B cell (primary cell): ENCODE measurements around the gene RPL39L. TPM values are rescaled to one million over a fixed set of nuclear protein-coding genes. Genes with fewer than 3 reads are reported as not detected.

Experiments used
- ATAC-seq: fragments of 200-7000 bp; cut with Tn5 transposase; one replicate; pipeline ENCODE4 v1.10.0; 2021; ENCODE audit warnings: low read depth, mild to moderate bottlenecking, moderate number of reproducible peaks, moderate library complexity
- CTCF ChIA-PET: fragments of 350-600 bp; sonication (Branson Sonifier 250); formaldehyde crosslinking; loops from one replicate; lab custom pipeline; 2021; ENCODE audit warnings: antibody characterized with exemption, inconsistent platforms; lab: Charles Lee
- POLR2A ChIA-PET: fragments of 350-600 bp; sonication (Branson Sonifier 250); formaldehyde crosslinking; loops from one replicate; lab custom pipeline; 2021; ENCODE audit warnings: antibody characterized with exemption; lab: Charles Lee
- DNase-seq: peaks from one replicate; pipeline ENCODE4 v3.0.0; 2013
- H2AFZ ChIP-seq: 2 replicates; pipeline ENCODE4 v1.6.1; 2012; ENCODE audit warnings: mild to moderate bottlenecking, low read depth, low read length; ENCODE audit not compliant: insufficient read depth, poor library complexity, severe bottlenecking
- H3K27ac ChIP-seq, 2 donors: 1 replicate in 1 of 2; 2 replicates in 1 of 2; pipeline ENCODE4 v1.5.1; 2012 to 2013; ENCODE audit warnings: low read length in 2 of 2, mild to moderate bottlenecking in 2 of 2, moderate library complexity in 1 of 2
- H3K27me3 ChIP-seq, 4 experiments: fragments of 200-600 bp in 1 of 4; sonication (generic) in 1 of 4; replicated peaks in 1 of 4; 1 replicate in 2 of 4; 2 replicates in 2 of 4; pipeline versions ENCODE4 v1.6.1 to v1.7.0; 2013 to 2016; ENCODE audit warnings: low read length in 3 of 4, mild to moderate bottlenecking in 2 of 4, mixed read lengths in 1 of 4, moderate library complexity in 1 of 4; ENCODE audit not compliant: insufficient read depth in 4 of 4, control insufficient read depth in 3 of 4; ENCODE audit errors: control extremely low read depth in 1 of 4
- H3K36me3 ChIP-seq, 2 experiments: replicated peaks in 1 of 2; 1 replicate in 1 of 2; 2 replicates in 1 of 2; pipeline versions ENCODE4 v1.6.1 to v1.7.1; 2013; ENCODE audit warnings: low read length in 1 of 2; ENCODE audit not compliant: insufficient read depth in 2 of 2, control insufficient read depth in 1 of 2; ENCODE audit errors: control extremely low read depth in 1 of 2, extremely low read depth in 1 of 2
- H3K4me1 ChIP-seq, 2 donors: fragments of 200-600 bp in 1 of 2; sonication (generic) in 1 of 2; 1 replicate in 1 of 2; 2 replicates in 1 of 2; pipeline versions ENCODE4 v1.5.1 to v1.6.1; 2013 to 2017; ENCODE audit warnings: low read length in 2 of 2; ENCODE audit not compliant: control insufficient read depth in 2 of 2, insufficient read depth in 2 of 2
- H3K4me2 ChIP-seq: replicated peaks from 2 replicates; pipeline ENCODE3; 2012; ENCODE audit warnings: mild to moderate bottlenecking, low read depth, low read length; ENCODE audit not compliant: poor library complexity, severe bottlenecking
- H3K4me3 ChIP-seq, 5 experiments: fragments of 200-600 bp in 1 of 5; sonication (generic) in 1 of 5; 1 replicate in 3 of 5; 2 replicates in 2 of 5; pipeline versions ENCODE4 v1.5.1 to v1.7.0; 2011 to 2016; ENCODE audit warnings: low read length in 4 of 5, mild to moderate bottlenecking in 4 of 5, low read depth in 2 of 5, control low read depth in 1 of 5, moderate library complexity in 1 of 5; ENCODE audit not compliant: insufficient read depth in 1 of 5; ENCODE audit errors: control extremely low read depth in 1 of 5, extremely low read depth in 1 of 5
- H3K79me2 ChIP-seq: fragments of 200-600 bp; sonication (generic); one replicate; pipeline ENCODE4 v1.6.0; 2016; ENCODE audit warnings: low read length; ENCODE audit not compliant: control insufficient read depth, insufficient read depth
- H3K9ac ChIP-seq: fragments of 200-600 bp; sonication (generic); 2 replicates; pipeline ENCODE4 v1.6.1; 2017; ENCODE audit warnings: mild to moderate bottlenecking, low read length, moderate library complexity
- H3K9me3 ChIP-seq, 3 donors: one replicate each; pipeline versions ENCODE4 v1.6.1 to v1.7.1; 2013; ENCODE audit warnings: low read length in 2 of 3; ENCODE audit not compliant: control insufficient read depth in 2 of 3, insufficient read depth in 1 of 3; ENCODE audit errors: control extremely low read depth in 1 of 3
- H4K20me1 ChIP-seq: 2 replicates; pipeline ENCODE4 v1.6.0; 2012; ENCODE audit warnings: mild to moderate bottlenecking, low read length; ENCODE audit not compliant: insufficient read depth, control insufficient read depth, poor library complexity, severe bottlenecking
- H3K27ac Mint-ChIP-seq: one replicate; pipeline ENCODE4 v1.8.0; 2021; ENCODE audit warnings: mixed read lengths
- H3K27me3 Mint-ChIP-seq: one replicate; pipeline ENCODE4 v1.8.0; 2021; ENCODE audit warnings: mixed read lengths
- H3K4me1 Mint-ChIP-seq: one replicate; pipeline ENCODE4 v1.8.0; 2021; ENCODE audit warnings: mixed read lengths
- H3K4me3 Mint-ChIP-seq: one replicate; pipeline ENCODE4 v1.8.0; 2021; ENCODE audit warnings: mixed read lengths
- H3K9me3 Mint-ChIP-seq: one replicate; pipeline ENCODE4 v1.8.0; 2022; ENCODE audit warnings: mixed read lengths; ENCODE audit not compliant: insufficient read depth
- CTCF ChIP-seq: fragments of 200-600 bp; IDR thresholded peaks from one replicate; pipeline ENCODE4 v1.8.0; 2022; ENCODE audit warnings: antibody characterized with exemption, mild to moderate bottlenecking
- EZH2 ChIP-seq: IDR thresholded peaks from 2 replicates; pipeline ENCODE4 v1.6.1; 2012; ENCODE audit warnings: borderline replicate concordance, low read depth, mild to moderate bottlenecking, moderate library complexity, low read length; ENCODE audit not compliant: insufficient read depth, poor library complexity, severe bottlenecking
- WGBS: methylation state at CpG from one replicate; pipeline ENCODE4 v1.1.5; 2013; ENCODE audit warnings: missing lambda C conversion rate; ENCODE audit not compliant: insufficient coverage; 5-methylcytosine and 5-hydroxymethylcytosine counted together
- intact Hi-C: fragments of 100-400 bp; cut with micrococcal nuclease; formaldehyde crosslinking; loops from one replicate; pipeline ENCODE4 v1.10.0; 2022
- polyA plus RNA-seq: library from polyadenylated mRNA; depleted of rRNA; stranded (reverse); fragments of >200 nt; gene quantifications from 2 replicates; pipeline ENCODE4 v1.2.3, GENCODE V29; 2012
- total RNA-seq, 2 donors: library from RNA; stranded (reverse); fragments of 120-200 nt in 1 of 2; gene quantifications; 1 replicate in 1 of 2; 2 replicates in 1 of 2; pipeline versions ENCODE4 v1.2.3 to v1.2.4, GENCODE V29; 2013 to 2022

The RPL39L gene
- total and polyA plus RNA-seq, 2 donors (not counting 1 experiment from before 2014, with no cell fraction given) = 3.1 to 4.5 TPM

DNA sequence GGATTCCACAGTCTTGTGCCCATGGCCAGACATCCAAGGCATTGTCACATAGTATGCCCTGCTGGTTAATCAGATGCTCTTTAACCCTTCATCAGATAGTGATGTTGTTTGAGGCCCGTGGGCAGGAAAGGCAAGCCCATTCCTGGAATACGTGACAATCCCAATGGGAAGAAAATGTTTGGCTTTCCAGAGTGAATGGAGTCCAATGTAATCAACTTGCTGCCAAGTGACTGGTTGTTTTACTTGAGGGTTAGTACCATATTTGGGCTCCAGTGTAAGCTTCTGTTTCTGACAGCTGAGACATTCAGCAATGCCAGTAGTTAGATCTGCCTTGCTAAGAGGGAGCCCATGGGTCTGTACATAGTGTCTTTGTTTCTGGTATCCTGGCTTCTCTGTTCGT is 31.3 kb downstream of the RPL39L start:
- TF ChIP-seq EZH2 = no peak
- no peak for TF ChIP-seq CTCF
- POLR2A ChIA-PET = no interaction called here

DNA sequence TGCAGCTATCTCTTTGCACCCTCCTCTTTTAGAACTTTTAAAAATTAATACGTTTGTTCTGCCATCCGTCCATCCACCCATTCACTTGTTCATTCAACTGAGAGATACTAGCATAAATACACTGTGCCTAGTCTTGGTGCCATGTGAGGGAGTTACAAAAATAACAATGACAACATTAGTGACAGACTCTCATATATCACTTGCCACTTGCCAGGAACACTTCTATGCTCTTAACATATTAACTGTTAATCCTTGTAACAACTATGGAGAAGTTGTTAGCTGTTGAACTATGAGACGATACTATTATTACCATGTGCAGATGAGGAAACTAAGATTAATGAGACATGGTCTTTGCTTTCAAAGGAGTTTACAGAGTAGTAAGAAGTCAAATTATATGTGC is 33.6 kb downstream of the RPL39L start:
- DNase-seq = no peak
- Histone ChIP-seq H4K20me1 (no peaks in the 10 kb centered on the region), H3K4me1 (peaks cover 10 to 11% of the 10 kb centered on the region in 2 donors), H3K79me2 (no peaks in the 10 kb centered on the region), H3K9me3 (no peaks in the 10 kb centered on the region), H3K27ac (no peak overlapping the region), H2AFZ (no peak overlapping the region), H3K4me3 (no peak overlapping the region), H3K27me3 (no peaks in the 10 kb centered on the region), H3K36me3 (no peaks in the 10 kb centered on the region), H3K4me2 (no peak overlapping the region), H3K9ac (no peak overlapping the region)
- no peak for TF ChIP-seq EZH2
- TF ChIP-seq CTCF = no peak
- Mint-ChIP-seq H3K27me3 (no peaks in the 10 kb centered on the region), H3K4me1 (peaks cover 11% of the 10 kb centered on the region), H3K4me3 (no peak overlapping the region), H3K9me3 (no peaks in the 10 kb centered on the region), H3K27ac (no peak overlapping the region)
- ChIA-PET CTCF (interaction anchor here (0.8 to 6.1 kb wide), 5 partner anchors 8 to 61 kb away, joined by 3 to 56 read pairs (median 22); partner anchors contain the start of gene RPL39L), POLR2A (no interaction called here)
- intact Hi-C loops = no loop called here
- no peak for ATAC-seq
- WGBS = no CpG with 5 or more reads among the region's 3 CpGs

More for the DNA sequence above, 31.3 kb downstream of the RPL39L start:
- ATAC-seq (no peak), DNase-seq (no peak)
- CTCF ChIA-PET = interaction anchor here (0.7 to 4.9 kb wide), 3 partner anchors 42 to 67 kb away, joined by 3 to 23 read pairs (median 22); no protein-coding TSS in a partner anchor
- H3K27ac Mint-ChIP-seq = no peak overlapping the region
- H4K20me1 ChIP-seq = no peaks in the 10 kb centered on the region
- peaks cover 2 to 3% of the 10 kb centered on the region in 2 donors for H3K4me1 ChIP-seq
- H3K36me3 ChIP-seq = no peaks in the 10 kb centered on the region
- H3K9me3 ChIP-seq = no peaks in the 10 kb centered on the region
- no peak overlapping the region for H3K4me3 ChIP-seq
- H3K4me1 Mint-ChIP-seq = peaks cover 3% of the 10 kb centered on the region
- H3K79me2 ChIP-seq = peaks cover 2% of the 10 kb centered on the region
- no peak overlapping the region for H3K4me2 ChIP-seq
- H3K27ac ChIP-seq = no peak overlapping the region
- H3K27me3 ChIP-seq = no peaks in the 10 kb centered on the region
- 100% methylated on average over 3 of the region's 3 CpGs for WGBS
- intact Hi-C loops = no loop called here
- no peaks in the 10 kb centered on the region for H3K9me3 Mint-ChIP-seq
- H2AFZ ChIP-seq = no peak overlapping the region
- H3K4me3 Mint-ChIP-seq = no peak overlapping the region
- H3K27me3 Mint-ChIP-seq = no peaks in the 10 kb centered on the region
- H3K9ac ChIP-seq = no peak overlapping the region
